HEK293 (cell line): ENCODE measurements around the gene JAGN1.

Experiments
- CTCF ChIA-PET: fragments of 350-600 bp; formaldehyde crosslinking; extraction: SDS; loops from one replicate; lab custom pipeline; 2021; ENCODE audit warnings: antibody characterized with exemption; lab: Yijun Ruan, JAX
- POLR2A ChIA-PET: fragments of 300-600 bp; formaldehyde crosslinking; extraction: SDS; loops from one replicate; lab custom pipeline; 2020; ENCODE audit warnings: antibody characterized with exemption, inconsistent platforms; lab: Yijun Ruan, JAX
- H3K27ac ChIP-seq: fragments of 200-500 bp; sonication (Bioruptor generic); 2 replicates; pipeline ENCODE4 v1.5.1; 2014; ENCODE audit warnings: low read depth, low read length, control low read depth, inconsistent platforms; ENCODE audit errors: extremely low read depth
- H3K36me3 ChIP-seq, 2 experiments: fragments of 200-500 bp in 1 of 2; sonication (Bioruptor generic) in 1 of 2; 1 replicate in 1 of 2; 2 replicates in 1 of 2; pipeline ENCODE4 v1.5.1; 2014 to 2017; ENCODE audit warnings: inconsistent platforms in 2 of 2, low read length in 2 of 2; ENCODE audit not compliant: control insufficient read depth in 2 of 2, insufficient read depth in 1 of 2
- H3K4me1 ChIP-seq: fragments of 200-500 bp; sonication (Bioruptor generic); 2 replicates; pipeline ENCODE4 v1.5.1; 2014; ENCODE audit warnings: mild to moderate bottlenecking, low read length, inconsistent platforms; ENCODE audit not compliant: control insufficient read depth, insufficient read depth
- H3K4me3 ChIP-seq: 2 replicates; pipeline ENCODE4 v1.5.1; 2011; ENCODE audit warnings: low read depth, mild to moderate bottlenecking, control low read depth, low read length, moderate library complexity
- H3K9me3 ChIP-seq: fragments of 200-500 bp; sonication (Bioruptor generic); 2 replicates; pipeline ENCODE4 v1.5.1; 2014; ENCODE audit warnings: low read depth, low read length, inconsistent platforms; ENCODE audit not compliant: control insufficient read depth, insufficient read depth
- BCL11B ChIP-seq: fragments of 450-650 bp; formaldehyde crosslinking; IDR thresholded peaks from 2 replicates; pipeline ENCODE4 v1.5.1; 2016; ENCODE audit warnings: low read depth, missing biosample characterization, missing genetic modification characterization
- KLF16 ChIP-seq: fragments of 450-650 bp; formaldehyde crosslinking; IDR thresholded peaks from 2 replicates; pipeline ENCODE4 v1.5.1; 2017; ENCODE audit warnings: missing biosample characterization, missing genetic modification characterization
- ZBTB48 ChIP-seq: fragments of 450-650 bp; formaldehyde crosslinking; IDR thresholded peaks from 2 replicates; pipeline ENCODE4 v1.5.1; 2016; ENCODE audit warnings: missing biosample characterization, missing genetic modification characterization
- ZNF2 ChIP-seq: fragments of 450-650 bp; formaldehyde crosslinking; IDR thresholded peaks from 2 replicates; pipeline ENCODE4 v1.5.1; 2016; ENCODE audit warnings: missing biosample characterization, missing genetic modification characterization
- ZNF311 ChIP-seq: fragments of 450-650 bp; formaldehyde crosslinking; IDR thresholded peaks from 2 replicates; pipeline ENCODE4 v1.5.1; 2017; ENCODE audit warnings: missing biosample characterization, missing genetic modification characterization, borderline replicate concordance
- ZNF404 ChIP-seq: fragments of 450-650 bp; formaldehyde crosslinking; IDR thresholded peaks from 2 replicates; pipeline ENCODE4 v1.5.1; 2017; ENCODE audit warnings: missing biosample characterization, missing genetic modification characterization
- ZNF621 ChIP-seq: fragments of 450-650 bp; formaldehyde crosslinking; IDR thresholded peaks from 2 replicates; pipeline ENCODE4 v1.5.1; 2017; ENCODE audit warnings: missing biosample characterization, missing genetic modification characterization
- ZNF626 ChIP-seq: fragments of 450-650 bp; sonication (Bioruptor Pico); formaldehyde crosslinking; IDR thresholded peaks from 2 replicates; pipeline ENCODE4 v1.5.1; 2018; ENCODE audit warnings: missing biosample characterization, missing genetic modification characterization, inconsistent platforms
- ZNF837 ChIP-seq: fragments of 450-650 bp; formaldehyde crosslinking; IDR thresholded peaks from 2 replicates; pipeline ENCODE4 v1.5.1; 2016; ENCODE audit warnings: missing biosample characterization, missing genetic modification characterization
- ZNF843 ChIP-seq: fragments of 450-650 bp; formaldehyde crosslinking; IDR thresholded peaks from 2 replicates; pipeline ENCODE4 v1.5.1; 2016; ENCODE audit warnings: missing biosample characterization, missing genetic modification characterization
- TF ChIP-seq, protein P1 (sequence below): fragments of 450-650 bp; formaldehyde crosslinking; IDR thresholded peaks from 2 replicates; pipeline ENCODE4 v1.5.1; 2016; ENCODE audit warnings: missing biosample characterization, missing genetic modification characterization
- TF ChIP-seq, protein P2 (sequence below): fragments of 450-650 bp; formaldehyde crosslinking; IDR thresholded peaks from 2 replicates; pipeline ENCODE4 v1.5.1; 2016; ENCODE audit warnings: missing biosample characterization, missing genetic modification characterization
- TF ChIP-seq, protein P3 (sequence below): fragments of 450-650 bp; formaldehyde crosslinking; IDR thresholded peaks from 2 replicates; pipeline ENCODE4 v1.5.1; 2016; ENCODE audit warnings: missing biosample characterization, missing genetic modification characterization
- TF ChIP-seq, protein P4 (sequence below): fragments of 450-650 bp; formaldehyde crosslinking; IDR thresholded peaks from 2 replicates; pipeline ENCODE4 v1.5.1; 2016; ENCODE audit warnings: missing biosample characterization, missing genetic modification characterization, borderline replicate concordance
- TF ChIP-seq, protein P5 (sequence below): fragments of 450-650 bp; formaldehyde crosslinking; IDR thresholded peaks from 2 replicates; pipeline ENCODE4 v1.5.1; 2016; ENCODE audit warnings: missing biosample characterization, missing genetic modification characterization, borderline replicate concordance
- TF ChIP-seq, protein P6 (sequence below): fragments of 450-650 bp; formaldehyde crosslinking; conservative IDR thresholded peaks from 2 replicates; pipeline ENCODE4 v1.5.1; 2016; ENCODE audit warnings: low read depth, missing biosample characterization, missing genetic modification characterization
- TF ChIP-seq, protein P7 (sequence below): fragments of 450-650 bp; formaldehyde crosslinking; IDR thresholded peaks from 2 replicates; pipeline ENCODE4; 2016; ENCODE audit warnings: missing biosample characterization, missing genetic modification characterization

JAGN1 gene

DNA sequence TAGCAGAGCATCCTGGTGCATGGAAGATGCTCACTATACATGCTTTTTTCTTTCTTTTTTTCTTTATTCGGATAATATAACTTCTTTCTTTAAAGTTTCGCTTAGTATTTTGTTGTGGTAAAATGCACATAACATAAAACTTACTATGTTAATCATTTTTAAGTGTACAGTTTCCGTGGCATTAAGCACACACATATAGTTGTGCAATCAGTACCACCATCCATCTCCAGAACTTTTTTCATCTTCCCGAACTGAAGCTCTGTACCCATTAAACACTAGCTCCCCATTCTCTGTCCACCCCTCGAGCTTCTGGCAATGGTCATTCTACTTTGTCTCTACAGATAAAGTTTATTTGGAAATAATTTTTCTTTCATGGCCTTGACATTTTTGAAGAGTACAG lies 1.0 kb upstream of the JAGN1 start:
- Histone ChIP-seq H3K27ac (no peak overlapping the region), H3K36me3 (peaks cover 5 to 19% of the 10 kb centered on the region in 2 experiments), H3K4me1 (no peaks in the 10 kb centered on the region), H3K4me3 (no peak overlapping the region), H3K9me3 (no peaks in the 10 kb centered on the region)
- POLR2A ChIA-PET = interaction anchor here (0.9 to 3.0 kb wide), 2 partner anchors 8 to 44 kb away, joined by 3 to 24 read pairs; partner anchors contain the start of gene CRELD1
- CTCF ChIA-PET = interaction anchor here (0.7 kb wide), 2 partner anchors 9 to 361 kb away, joined by 3 to 5 read pairs; partner anchors contain the start of gene CIDEC
- TF ChIP-seq ZNF837 (no peak), ZNF621 (tag by site-specific recombination) (no peak), ZNF626 (tag by site-specific recombination) (no peak), ZNF311 (no peak), ZNF404 (tag by site-specific recombination) (no peak), ZNF2 (tag by site-specific recombination) (no peak), ZBTB48 (tag by site-specific recombination) (no peak), BCL11B (tag by site-specific recombination) (no peak), KLF16 (tag by site-specific recombination) (no peak), ZNF843 (tag by site-specific recombination) (no peak)
- TF ChIP-seq, protein P1, sequence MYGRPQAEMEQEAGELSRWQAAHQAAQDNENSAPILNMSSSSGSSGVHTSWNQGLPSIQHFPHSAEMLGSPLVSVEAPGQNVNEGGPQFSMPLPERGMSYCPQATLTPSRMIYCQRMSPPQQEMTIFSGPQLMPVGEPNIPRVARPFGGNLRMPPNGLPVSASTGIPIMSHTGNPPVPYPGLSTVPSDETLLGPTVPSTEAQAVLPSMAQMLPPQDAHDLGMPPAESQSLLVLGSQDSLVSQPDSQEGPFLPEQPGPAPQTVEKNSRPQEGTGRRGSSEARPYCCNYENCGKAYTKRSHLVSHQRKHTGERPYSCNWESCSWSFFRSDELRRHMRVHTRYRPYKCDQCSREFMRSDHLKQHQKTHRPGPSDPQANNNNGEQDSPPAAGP = no peak
- TF ChIP-seq, protein P2, sequence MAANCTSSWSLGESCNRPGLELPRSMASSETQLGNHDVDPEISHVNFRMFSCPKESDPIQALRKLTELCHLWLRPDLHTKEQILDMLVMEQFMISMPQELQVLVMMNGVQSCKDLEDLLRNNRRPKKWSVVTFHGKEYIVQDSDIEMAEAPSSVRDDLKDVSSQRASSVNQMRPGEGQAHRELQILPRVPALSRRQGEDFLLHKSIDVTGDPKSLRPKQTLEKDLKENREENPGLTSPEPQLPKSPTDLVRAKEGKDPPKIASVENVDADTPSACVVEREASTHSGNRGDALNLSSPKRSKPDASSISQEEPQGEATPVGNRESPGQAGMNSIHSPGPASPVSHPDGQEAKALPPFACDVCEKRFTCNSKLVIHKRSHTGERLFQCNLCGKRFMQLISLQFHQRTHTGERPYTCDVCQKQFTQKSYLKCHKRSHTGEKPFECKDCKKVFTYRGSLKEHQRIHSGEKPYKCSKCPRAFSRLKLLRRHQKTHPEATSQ (tag by site-specific recombination) = no peak
- TF ChIP-seq, protein P3, sequence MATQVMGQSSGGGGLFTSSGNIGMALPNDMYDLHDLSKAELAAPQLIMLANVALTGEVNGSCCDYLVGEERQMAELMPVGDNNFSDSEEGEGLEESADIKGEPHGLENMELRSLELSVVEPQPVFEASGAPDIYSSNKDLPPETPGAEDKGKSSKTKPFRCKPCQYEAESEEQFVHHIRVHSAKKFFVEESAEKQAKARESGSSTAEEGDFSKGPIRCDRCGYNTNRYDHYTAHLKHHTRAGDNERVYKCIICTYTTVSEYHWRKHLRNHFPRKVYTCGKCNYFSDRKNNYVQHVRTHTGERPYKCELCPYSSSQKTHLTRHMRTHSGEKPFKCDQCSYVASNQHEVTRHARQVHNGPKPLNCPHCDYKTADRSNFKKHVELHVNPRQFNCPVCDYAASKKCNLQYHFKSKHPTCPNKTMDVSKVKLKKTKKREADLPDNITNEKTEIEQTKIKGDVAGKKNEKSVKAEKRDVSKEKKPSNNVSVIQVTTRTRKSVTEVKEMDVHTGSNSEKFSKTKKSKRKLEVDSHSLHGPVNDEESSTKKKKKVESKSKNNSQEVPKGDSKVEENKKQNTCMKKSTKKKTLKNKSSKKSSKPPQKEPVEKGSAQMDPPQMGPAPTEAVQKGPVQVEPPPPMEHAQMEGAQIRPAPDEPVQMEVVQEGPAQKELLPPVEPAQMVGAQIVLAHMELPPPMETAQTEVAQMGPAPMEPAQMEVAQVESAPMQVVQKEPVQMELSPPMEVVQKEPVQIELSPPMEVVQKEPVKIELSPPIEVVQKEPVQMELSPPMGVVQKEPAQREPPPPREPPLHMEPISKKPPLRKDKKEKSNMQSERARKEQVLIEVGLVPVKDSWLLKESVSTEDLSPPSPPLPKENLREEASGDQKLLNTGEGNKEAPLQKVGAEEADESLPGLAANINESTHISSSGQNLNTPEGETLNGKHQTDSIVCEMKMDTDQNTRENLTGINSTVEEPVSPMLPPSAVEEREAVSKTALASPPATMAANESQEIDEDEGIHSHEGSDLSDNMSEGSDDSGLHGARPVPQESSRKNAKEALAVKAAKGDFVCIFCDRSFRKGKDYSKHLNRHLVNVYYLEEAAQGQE (tag by site-specific recombination) = no peak
- TF ChIP-seq, protein P4, sequence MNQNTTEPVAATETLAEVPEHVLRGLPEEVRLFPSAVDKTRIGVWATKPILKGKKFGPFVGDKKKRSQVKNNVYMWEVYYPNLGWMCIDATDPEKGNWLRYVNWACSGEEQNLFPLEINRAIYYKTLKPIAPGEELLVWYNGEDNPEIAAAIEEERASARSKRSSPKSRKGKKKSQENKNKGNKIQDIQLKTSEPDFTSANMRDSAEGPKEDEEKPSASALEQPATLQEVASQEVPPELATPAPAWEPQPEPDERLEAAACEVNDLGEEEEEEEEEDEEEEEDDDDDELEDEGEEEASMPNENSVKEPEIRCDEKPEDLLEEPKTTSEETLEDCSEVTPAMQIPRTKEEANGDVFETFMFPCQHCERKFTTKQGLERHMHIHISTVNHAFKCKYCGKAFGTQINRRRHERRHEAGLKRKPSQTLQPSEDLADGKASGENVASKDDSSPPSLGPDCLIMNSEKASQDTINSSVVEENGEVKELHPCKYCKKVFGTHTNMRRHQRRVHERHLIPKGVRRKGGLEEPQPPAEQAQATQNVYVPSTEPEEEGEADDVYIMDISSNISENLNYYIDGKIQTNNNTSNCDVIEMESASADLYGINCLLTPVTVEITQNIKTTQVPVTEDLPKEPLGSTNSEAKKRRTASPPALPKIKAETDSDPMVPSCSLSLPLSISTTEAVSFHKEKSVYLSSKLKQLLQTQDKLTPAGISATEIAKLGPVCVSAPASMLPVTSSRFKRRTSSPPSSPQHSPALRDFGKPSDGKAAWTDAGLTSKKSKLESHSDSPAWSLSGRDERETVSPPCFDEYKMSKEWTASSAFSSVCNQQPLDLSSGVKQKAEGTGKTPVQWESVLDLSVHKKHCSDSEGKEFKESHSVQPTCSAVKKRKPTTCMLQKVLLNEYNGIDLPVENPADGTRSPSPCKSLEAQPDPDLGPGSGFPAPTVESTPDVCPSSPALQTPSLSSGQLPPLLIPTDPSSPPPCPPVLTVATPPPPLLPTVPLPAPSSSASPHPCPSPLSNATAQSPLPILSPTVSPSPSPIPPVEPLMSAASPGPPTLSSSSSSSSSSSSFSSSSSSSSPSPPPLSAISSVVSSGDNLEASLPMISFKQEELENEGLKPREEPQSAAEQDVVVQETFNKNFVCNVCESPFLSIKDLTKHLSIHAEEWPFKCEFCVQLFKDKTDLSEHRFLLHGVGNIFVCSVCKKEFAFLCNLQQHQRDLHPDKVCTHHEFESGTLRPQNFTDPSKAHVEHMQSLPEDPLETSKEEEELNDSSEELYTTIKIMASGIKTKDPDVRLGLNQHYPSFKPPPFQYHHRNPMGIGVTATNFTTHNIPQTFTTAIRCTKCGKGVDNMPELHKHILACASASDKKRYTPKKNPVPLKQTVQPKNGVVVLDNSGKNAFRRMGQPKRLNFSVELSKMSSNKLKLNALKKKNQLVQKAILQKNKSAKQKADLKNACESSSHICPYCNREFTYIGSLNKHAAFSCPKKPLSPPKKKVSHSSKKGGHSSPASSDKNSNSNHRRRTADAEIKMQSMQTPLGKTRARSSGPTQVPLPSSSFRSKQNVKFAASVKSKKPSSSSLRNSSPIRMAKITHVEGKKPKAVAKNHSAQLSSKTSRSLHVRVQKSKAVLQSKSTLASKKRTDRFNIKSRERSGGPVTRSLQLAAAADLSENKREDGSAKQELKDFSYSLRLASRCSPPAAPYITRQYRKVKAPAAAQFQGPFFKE (tag by site-specific recombination) = no peak
- TF ChIP-seq, protein P5, sequence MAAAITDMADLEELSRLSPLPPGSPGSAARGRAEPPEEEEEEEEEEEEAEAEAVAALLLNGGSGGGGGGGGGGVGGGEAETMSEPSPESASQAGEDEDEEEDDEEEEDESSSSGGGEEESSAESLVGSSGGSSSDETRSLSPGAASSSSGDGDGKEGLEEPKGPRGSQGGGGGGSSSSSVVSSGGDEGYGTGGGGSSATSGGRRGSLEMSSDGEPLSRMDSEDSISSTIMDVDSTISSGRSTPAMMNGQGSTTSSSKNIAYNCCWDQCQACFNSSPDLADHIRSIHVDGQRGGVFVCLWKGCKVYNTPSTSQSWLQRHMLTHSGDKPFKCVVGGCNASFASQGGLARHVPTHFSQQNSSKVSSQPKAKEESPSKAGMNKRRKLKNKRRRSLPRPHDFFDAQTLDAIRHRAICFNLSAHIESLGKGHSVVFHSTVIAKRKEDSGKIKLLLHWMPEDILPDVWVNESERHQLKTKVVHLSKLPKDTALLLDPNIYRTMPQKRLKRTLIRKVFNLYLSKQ (tag by site-specific recombination) = no peak
- TF ChIP-seq, protein P6, sequence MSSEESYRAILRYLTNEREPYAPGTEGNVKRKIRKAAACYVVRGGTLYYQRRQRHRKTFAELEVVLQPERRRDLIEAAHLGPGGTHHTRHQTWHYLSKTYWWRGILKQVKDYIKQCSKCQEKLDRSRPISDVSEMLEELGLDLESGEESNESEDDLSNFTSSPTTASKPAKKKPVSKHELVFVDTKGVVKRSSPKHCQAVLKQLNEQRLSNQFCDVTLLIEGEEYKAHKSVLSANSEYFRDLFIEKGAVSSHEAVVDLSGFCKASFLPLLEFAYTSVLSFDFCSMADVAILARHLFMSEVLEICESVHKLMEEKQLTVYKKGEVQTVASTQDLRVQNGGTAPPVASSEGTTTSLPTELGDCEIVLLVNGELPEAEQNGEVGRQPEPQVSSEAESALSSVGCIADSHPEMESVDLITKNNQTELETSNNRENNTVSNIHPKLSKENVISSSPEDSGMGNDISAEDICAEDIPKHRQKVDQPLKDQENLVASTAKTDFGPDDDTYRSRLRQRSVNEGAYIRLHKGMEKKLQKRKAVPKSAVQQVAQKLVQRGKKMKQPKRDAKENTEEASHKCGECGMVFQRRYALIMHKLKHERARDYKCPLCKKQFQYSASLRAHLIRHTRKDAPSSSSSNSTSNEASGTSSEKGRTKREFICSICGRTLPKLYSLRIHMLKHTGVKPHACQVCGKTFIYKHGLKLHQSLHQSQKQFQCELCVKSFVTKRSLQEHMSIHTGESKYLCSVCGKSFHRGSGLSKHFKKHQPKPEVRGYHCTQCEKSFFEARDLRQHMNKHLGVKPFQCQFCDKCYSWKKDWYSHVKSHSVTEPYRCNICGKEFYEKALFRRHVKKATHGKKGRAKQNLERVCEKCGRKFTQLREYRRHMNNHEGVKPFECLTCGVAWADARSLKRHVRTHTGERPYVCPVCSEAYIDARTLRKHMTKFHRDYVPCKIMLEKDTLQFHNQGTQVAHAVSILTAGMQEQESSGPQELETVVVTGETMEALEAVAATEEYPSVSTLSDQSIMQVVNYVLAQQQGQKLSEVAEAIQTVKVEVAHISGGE (tag by site-specific recombination) = no peak
- TF ChIP-seq, protein P7, sequence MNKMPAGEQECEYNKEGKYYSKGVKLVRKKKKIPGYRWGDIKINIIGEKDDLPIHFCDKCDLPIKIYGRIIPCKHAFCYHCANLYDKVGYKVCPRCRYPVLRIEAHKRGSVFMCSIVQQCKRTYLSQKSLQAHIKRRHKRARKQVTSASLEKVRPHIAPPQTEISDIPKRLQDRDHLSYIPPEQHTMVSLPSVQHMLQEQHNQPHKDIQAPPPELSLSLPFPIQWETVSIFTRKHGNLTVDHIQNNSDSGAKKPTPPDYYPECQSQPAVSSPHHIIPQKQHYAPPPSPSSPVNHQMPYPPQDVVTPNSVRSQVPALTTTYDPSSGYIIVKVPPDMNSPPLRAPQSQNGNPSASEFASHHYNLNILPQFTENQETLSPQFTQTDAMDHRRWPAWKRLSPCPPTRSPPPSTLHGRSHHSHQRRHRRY (tag by site-specific recombination) = no peak
